NCI-H2081 treated with DMSO at 0.1 percent for 48 hours (cell line): ENCODE measurements around the gene SDHA.
"Not testable (repeated sequence)": the region's sequence is repeated elsewhere in the genome, so short reads cannot be mapped to it uniquely, and the experiment has no call there.

Experiments used
- DNase-seq: peaks from one replicate; lab custom pipeline; 2025; lab: John Stamatoyannopoulos, UW

Gene SDHA

GRCh38 chr5:222951-223715 is 5.0 kb downstream of the SDHA start:
- not testable (repeated sequence) for DNase-seq

DNA sequence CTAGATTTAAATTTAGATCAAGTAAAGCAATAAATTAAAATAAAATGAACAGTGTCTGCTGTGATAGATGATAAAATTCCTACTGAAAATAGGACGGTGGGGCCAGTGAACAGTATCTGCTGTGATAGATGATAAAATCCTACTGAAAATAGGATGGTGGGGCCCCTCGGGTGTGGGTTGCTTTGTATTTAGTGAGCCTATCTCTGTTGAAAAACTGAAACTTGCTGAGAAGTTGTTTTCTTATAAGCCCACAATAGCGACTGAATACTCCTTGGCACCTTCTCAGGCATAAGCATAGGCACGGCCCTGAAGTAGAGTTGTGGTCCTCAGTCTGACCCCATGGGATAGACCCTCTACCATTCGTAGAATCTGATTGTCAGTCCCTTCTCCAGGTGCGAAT is 5.7 kb downstream of the SDHA start:
- no peak for DNase-seq

DNA sequence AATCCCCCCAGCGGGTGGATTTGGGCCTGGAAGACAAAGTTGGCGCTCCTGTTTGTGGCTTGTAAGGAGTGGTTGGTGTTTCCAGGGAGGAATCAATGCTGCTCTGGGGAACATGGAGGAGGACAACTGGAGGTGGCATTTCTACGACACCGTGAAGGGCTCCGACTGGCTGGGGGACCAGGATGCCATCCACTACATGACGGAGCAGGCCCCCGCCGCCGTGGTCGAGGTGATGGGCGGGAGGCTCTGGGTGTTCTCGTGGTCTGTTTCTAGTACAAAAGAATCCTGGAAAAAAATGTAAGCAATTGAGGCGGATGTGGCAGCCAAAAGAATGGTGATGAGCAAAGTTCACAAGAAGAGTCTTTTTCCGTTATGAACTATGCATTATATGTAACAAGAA is 7.2 kb downstream of the SDHA start:
- no peak for DNase-seq

GRCh38 chr5:227375-227774 is 9.3 kb downstream of the SDHA start:
- DNase-seq, result not testable (repeated sequence)

DNA sequence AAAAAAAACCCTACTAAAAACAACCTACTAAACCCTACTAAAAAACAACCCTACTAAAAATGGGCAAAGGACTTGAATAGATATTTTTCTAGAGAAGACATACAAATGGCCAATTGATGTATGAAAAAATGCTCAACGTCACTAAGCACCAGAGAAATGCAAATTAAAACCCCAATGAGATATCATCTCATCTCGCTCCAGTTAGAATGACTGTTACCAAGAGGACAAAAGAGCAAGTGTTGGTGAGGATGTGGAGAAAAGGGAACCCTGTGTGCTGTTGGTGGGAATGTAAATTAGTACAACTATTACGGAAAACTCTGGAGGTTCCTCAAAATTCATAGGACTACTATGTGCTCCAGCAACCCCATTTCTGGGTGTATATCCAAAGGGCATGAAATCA is 10.8 kb downstream of the SDHA start:
- DNase-seq, result no peak

- no peak for DNase-seq
Measured at GRCh38 chr5:230711-231110, 12.6 kb downstream of the SDHA start.

DNA sequence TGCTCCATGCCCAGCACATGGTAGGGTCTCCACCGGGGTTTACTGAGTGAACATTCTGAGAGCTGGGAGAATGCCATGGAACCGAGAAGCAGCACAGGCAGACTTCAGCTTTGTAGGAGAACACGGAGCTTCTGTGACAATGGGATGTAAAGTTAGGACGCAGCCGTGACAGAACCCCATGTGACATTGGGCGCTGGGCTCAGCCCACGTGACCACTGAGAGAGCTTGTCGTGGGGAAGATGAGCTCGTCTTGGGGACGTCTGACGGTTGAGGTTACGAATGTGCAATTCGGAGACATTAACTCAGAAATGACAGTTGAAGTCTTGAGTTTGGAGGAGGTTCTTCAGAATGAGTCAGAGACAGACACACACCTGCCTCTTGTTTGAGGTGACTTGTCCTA is 13.5 kb downstream of the SDHA start:
- no peak for DNase-seq

DNA sequence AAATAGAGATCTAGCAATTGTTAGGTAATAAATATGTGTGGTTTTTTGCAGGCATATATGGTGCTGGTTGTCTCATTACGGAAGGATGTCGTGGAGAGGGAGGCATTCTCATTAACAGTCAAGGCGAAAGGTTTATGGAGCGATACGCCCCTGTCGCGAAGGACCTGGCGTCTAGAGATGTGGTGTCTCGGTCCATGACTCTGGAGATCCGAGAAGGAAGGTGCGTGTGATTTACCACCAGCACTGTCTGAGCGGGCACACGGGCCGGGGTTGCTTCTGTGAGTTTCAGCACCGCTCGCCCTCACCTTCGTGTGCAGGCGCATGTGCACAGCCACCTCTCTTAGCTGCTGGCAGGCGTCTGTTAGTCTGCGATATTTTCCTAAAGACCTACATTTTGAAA is 15.3 kb downstream of the SDHA start:
- not testable (repeated sequence) for DNase-seq

DNA sequence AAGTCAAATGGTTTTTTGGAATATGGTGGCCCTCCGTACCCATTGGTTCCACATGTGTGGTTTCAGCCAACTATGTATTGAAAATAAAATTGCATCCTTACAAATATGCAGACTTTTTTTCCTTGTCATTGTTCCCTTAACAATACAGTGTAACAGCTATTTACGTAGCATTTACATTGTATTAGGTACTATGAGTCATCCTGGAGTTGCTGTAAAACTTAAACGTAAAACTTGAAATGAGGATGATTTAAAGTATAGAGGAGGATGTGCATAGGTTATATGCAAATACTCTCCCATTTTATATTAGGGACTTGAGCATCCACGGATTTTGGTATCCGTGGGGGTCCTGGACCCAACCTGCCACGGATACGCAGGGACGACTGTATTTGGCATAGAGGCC is 16.3 kb downstream of the SDHA start:
- no peak for DNase-seq

- not testable (repeated sequence) for DNase-seq
Measured at GRCh38 chr5:235527-235926, 17.4 kb downstream of the SDHA start.

- DNase-seq, result not testable (repeated sequence)
Measured at GRCh38 chr5:237931-238330, 19.8 kb downstream of the SDHA start.

GRCh38 chr5:240550-240949 is 22.4 kb downstream of the SDHA start:
- DNase-seq, result not testable (repeated sequence)

DNA sequence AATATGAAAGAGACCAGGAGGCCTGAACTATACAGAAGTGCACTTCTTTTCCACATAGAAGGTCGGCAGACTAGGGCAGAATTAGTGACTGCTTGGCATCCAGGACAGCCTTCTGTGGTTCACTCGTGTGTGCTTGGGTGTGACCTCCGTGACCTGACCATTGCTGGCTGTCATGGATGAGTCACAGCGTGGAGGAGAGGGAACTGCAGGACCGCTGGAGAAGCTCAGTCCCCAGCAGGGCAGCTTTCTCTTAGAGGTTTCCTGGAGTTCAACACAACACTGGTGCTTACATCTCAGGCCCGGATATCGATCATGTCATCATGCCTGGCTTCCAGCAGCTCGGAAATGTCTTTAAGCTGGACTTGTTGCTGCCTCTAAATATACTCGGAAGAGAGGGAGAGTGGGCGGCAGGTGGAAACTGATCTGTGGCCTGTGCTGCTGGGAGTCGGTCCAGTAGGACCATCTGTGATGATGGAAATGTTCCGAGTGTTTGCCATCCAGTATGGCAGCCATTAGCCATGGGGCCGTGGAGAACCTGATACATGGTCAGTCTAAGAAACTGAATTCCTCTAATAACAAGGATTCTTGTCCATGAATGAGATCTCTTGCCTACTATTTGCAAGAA is 23.0 kb downstream of the SDHA start:
- not testable (repeated sequence) for DNase-seq

DNA sequence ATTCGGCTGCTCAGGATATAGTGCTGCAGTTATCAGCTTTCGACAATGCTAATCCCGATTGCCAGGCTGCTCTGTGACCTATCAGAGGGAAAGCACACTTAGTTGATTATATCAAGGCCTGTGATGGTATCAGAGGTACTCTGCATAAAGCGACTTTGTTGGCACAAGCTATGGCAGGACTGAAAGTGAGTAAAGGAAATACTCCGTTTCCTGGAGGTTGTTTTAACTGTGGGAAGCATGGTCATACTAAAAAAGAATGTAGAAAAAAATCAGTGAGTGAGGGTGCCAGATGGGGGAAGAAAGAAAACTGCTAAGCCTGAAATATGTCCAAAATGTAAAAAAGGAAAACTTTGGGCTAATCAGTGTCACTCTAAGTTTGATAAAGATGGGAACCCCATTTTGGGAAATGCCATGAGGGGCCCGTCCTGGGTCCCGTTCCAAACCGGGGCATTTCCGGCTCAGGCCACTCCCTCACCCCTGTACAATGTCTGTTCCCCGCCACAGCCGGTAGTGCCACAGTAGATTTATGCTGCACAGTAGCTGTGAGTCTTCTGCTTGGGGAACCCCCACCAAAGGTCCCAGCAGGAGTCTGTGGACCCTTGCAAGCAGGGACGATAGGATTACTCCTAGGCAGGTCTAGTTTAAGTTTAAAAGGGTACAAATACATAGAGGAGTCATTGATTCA is 25.7 kb downstream of the SDHA start:
- not testable (repeated sequence) for DNase-seq

DNA sequence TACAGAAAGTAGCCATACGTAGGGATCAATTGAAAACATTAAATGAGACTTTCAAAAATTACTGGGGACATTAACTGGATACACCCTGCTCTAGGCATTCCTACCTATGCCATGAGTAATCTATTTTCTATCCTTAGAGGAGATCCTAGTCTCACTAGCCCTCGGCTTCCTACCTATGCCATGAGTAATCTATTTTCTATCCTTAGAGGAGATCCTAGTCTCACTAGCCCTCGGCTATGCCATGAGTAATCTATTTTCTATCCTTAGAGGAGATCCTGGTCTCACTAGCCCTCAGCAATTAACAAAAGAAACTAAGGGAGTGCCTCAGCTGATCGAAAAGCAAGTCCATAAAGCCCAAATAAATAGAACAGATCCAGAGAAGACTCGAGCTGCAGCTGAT is 27.6 kb downstream of the SDHA start:
- DNase-seq, result not testable (repeated sequence)

DNA sequence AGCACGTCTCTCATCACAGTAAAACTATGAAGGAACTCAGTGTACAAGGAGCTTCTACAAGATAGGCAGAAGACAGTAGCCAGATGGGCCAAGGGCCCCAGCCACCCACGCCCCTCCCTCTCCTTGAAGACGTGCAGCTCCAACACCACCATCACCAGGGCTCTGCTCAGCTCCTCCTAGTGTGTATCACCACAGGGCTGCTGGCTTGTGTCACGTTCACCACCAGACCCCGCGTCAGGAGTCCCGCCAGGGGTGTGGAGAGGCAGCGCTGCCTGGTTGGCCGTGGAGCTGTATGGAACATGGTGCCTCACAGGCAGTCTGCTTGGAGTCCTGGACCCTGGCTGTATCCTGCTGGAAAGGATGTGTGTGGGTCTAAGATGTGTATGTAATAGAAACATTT is 32.3 kb downstream of the SDHA start:
- not testable (repeated sequence) for DNase-seq

DNA sequence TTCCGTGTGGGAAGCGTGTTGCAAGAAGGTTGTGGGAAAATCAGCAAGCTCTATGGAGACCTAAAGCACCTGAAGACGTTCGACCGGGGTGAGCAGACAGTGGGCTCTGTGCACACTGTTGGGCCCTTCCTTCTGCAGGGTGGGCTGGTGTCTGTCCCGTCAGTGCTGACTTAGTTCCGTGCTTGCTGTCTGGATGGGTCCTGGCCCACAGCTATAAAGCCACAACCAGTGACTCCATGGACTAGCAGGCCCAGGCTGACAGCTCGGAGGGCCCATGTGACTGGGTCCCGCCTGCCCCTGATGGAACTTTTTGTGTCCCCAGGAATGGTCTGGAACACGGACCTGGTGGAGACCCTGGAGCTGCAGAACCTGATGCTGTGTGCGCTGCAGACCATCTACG is 32.9 kb downstream of the SDHA start:
- not testable (repeated sequence) for DNase-seq

DNA sequence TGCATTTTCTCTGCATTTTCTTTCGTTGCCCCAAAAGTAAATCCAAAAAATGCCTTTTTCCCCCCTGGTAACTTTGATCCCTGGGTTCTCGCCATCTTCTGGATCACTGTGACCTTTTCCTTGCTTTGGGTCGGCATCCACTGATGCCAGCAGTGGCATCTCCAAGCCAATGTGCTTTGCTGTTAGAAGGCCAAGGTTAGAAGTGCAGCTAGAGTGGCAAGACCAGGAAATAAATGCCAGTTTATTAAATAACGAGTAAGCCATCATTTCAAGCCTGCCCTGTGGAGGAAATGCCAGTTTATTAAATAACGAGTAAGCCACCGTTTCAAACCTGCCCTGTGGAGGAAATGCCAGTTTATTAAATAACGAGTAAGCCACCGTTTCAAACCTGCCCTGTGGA is 33.4 kb downstream of the SDHA start:
- not testable (repeated sequence) for DNase-seq

DNA sequence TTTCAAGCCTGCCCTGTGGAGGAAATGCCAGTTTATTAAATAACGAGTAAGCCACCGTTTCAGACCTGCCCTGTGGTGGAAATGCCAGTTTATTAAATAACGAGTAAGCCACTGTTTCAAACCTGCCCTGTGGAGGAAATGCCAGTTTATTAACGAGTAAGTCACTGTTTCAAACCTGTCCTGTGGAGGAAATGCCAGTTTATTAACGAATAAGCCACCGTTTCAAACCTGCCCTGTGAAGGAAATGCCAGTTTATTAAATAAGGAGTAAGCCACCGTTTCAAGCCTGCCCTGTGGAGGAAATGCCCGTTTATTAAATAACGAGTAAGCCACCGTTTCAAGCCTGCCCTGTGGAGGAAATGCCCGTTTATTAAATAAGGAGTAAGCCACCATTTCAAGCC is 33.9 kb downstream of the SDHA start:
- not testable (repeated sequence) for DNase-seq

- DNase-seq, result no peak
Measured at GRCh38 chr5:252546-252945, 34.4 kb downstream of the SDHA start.

DNA sequence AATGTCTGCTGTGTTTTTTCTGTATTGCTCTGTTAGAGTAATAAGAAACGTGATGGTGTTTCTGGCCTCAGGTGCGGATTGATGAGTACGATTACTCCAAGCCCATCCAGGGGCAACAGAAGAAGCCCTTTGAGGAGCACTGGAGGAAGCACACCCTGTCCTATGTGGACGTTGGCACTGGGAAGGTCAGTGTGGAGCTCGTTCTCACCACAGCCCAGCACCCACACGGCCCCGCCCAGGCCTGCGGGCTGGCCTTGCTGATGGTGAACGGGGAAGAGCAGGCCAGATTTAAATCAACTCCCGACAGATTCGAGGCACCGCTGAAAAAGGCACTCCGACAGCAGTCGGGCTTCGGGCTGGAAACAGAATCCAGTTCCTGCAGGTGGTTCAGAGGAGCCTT is 36.2 kb downstream of the SDHA start:
- DNase-seq, result not testable (repeated sequence)

GRCh38 chr5:255116-255515 is 37.0 kb downstream of the SDHA start:
- not testable (repeated sequence) for DNase-seq

DNA sequence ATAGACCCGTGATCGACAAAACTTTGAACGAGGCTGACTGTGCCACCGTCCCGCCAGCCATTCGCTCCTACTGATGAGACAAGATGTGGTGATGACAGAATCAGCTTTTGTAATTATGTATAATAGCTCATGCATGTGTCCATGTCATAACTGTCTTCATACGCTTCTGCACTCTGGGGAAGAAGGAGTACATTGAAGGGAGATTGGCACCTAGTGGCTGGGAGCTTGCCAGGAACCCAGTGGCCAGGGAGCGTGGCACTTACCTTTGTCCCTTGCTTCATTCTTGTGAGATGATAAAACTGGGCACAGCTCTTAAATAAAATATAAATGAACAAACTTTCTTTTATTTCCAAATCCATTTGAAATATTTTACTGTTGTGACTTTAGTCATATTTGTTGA is 38.2 kb downstream of the SDHA start:
- DNase-seq, result not testable (repeated sequence)
